GM19240 (cell line): ENCODE data around the gene LAT.
A peak's percentile ranks its signal among the peaks of the same experiment; 100 is the strongest.
"Not testable (repeated sequence)": the region's sequence is repeated elsewhere in the genome, so short reads cannot be mapped to it uniquely, and the experiment has no call there.

Experiments used
- DNase-seq: peaks from one replicate; pipeline ENCODE4 v3.0.0; 2011; ENCODE audit warnings: low spot score; ENCODE audit not compliant: insufficient read length

LAT gene

GRCh38 chr16:28977703-28978662, 6.9 kb upstream of the LAT start:
- DNase-seq: no peak

GRCh38 chr16:28980330-28980729, 4.5 kb upstream of the LAT start:
- DNase-seq: not testable (repeated sequence)

GRCh38 chr16:28980929-28981328, 3.9 kb upstream of the LAT start:
- no peak for DNase-seq

GRCh38 chr16:28981517-28981916, 3.3 kb upstream of the LAT start:
- DNase-seq: peak; percentile 37

GRCh38 chr16:28982418-28982817, 2.4 kb upstream of the LAT start:
- no peak for DNase-seq

- DNase-seq: no peak
Observed at GRCh38 chr16:28982949-28983348, 1.9 kb upstream of the LAT start.

GRCh38 chr16:28983644-28984043, 1.2 kb upstream of the LAT start:
- no peak for DNase-seq

- DNase-seq: no peak
Observed at GRCh38 chr16:28984091-28984490, 761 bp upstream of the LAT start.

GRCh38 chr16:28985211-28986041, 574 bp downstream of the LAT start:
- no peak for DNase-seq

GRCh38 chr16:28986046-28986445, 1.2 kb downstream of the LAT start:
- no peak for DNase-seq

- DNase-seq: no peak
Observed at GRCh38 chr16:28986492-28986891, 1.6 kb downstream of the LAT start.

GRCh38 chr16:28987170-28987853, 2.5 kb downstream of the LAT start:
- DNase-seq: no peak

GRCh38 chr16:28989363-28989762, 4.5 kb downstream of the LAT start:
- no peak for DNase-seq

- no peak for DNase-seq
Observed at GRCh38 chr16:28990375-28991040, 5.7 kb downstream of the LAT start.

GRCh38 chr16:28991687-28992086, 6.8 kb downstream of the LAT start:
- DNase-seq: no peak

GRCh38 chr16:28992496-28992895, 7.6 kb downstream of the LAT start:
- no peak for DNase-seq

GRCh38 chr16:28998837-28999236, 14.0 kb downstream of the LAT start:
- DNase-seq: no peak

- no peak for DNase-seq
Observed at GRCh38 chr16:28999577-28999976, 14.7 kb downstream of the LAT start.

GRCh38 chr16:29000019-29000418, 15.2 kb downstream of the LAT start:
- no peak for DNase-seq

- DNase-seq: not testable (repeated sequence)
Observed at GRCh38 chr16:29004496-29005139, 19.8 kb downstream of the LAT start.
